Erythroblast (primary cell): ENCODE data around the gene DSE.

Experiments
- GATA1 ChIP-seq: IDR thresholded peaks from 2 replicates; pipeline ENCODE4 v1.6.1; 2011; ENCODE audit warnings: low read depth, mild to moderate bottlenecking, control low read depth, low read length, moderate library complexity
- POLR2A ChIP-seq: IDR thresholded peaks from 2 replicates; pipeline ENCODE4 v1.6.1; 2011; ENCODE audit warnings: mild to moderate bottlenecking, low read length

DNA sequence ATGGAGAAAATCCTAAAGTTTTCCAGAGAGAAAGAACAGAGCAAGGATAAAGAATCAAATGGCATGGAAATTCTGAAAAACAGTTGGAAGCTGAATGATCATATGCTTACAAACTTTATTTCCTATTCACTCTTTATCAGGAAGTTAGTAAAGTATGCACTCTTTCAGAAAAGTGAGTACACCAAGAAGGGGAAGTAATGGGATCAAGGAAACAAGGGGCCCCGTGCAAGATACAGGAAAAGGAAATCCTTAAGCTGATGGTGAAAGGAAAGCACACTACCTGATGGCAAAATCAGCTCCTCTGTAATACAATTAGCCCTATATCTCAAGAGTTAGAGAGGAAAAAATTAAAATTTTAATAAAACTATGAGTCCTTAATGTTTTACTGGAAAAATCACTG, 104.4 kb downstream of the DSE start:
- TF ChIP-seq POLR2A, result no peak
- no peak for TF ChIP-seq GATA1
